HG03460 (cell line): ENCODE results near the gene CD160.
"Not testable (repeated sequence)": the region's sequence is repeated elsewhere in the genome, so short reads cannot be mapped to it uniquely, and the experiment has no call there.

ENCODE experiments used
- ATAC-seq: cut with Tn5 transposase; IDR thresholded peaks from one replicate; pipeline ENCODE4 v1.9.1; 2021; ENCODE audit not compliant: unreplicated experiment

The CD160 gene

GRCh38 chr1:145708063-145708462 is 11.2 kb upstream of the CD160 start:
- ATAC-seq, result no peak

GRCh38 chr1:145710291-145711027 is 8.8 kb upstream of the CD160 start:
- ATAC-seq, result no peak

- no peak for ATAC-seq
These were observed 8.1 kb upstream of the CD160 start for GRCh38 chr1:145711213-145711651.

- ATAC-seq, result no peak
These were observed 4.7 kb upstream of the CD160 start for GRCh38 chr1:145714524-145715111.

- no peak for ATAC-seq
These were observed 2.5 kb upstream of the CD160 start for GRCh38 chr1:145716641-145717345.

GRCh38 chr1:145717833-145718232 is 1.5 kb upstream of the CD160 start:
- no peak for ATAC-seq

GRCh38 chr1:145718465-145718864 is 834 bp upstream of the CD160 start:
- ATAC-seq, result not testable (repeated sequence)

GRCh38 chr1:145720556-145720877 is 1.2 kb downstream of the CD160 start:
- ATAC-seq, result no peak

- ATAC-seq, result no peak
These were observed 1.8 kb downstream of the CD160 start for GRCh38 chr1:145720878-145721671.

- not testable (repeated sequence) for ATAC-seq
These were observed 6.9 kb downstream of the CD160 start for GRCh38 chr1:145726193-145726592.

- ATAC-seq, result no peak
These were observed 9.9 kb downstream of the CD160 start for GRCh38 chr1:145729196-145729595.

GRCh38 chr1:145729666-145730436 is 10.6 kb downstream of the CD160 start:
- no peak for ATAC-seq

- ATAC-seq, result no peak
These were observed 11.2 kb downstream of the CD160 start for GRCh38 chr1:145730467-145730866.

- ATAC-seq, result no peak
These were observed 11.6 kb downstream of the CD160 start for GRCh38 chr1:145730900-145731299.

- ATAC-seq, result no peak
These were observed 16.9 kb downstream of the CD160 start for GRCh38 chr1:145736191-145736590.

GRCh38 chr1:145740269-145740668 is 21.0 kb downstream of the CD160 start:
- ATAC-seq, result no peak

- ATAC-seq, result no peak
These were observed 28.3 kb downstream of the CD160 start for GRCh38 chr1:145747398-145748247.

GRCh38 chr1:145750426-145750825 is 31.1 kb downstream of the CD160 start:
- no peak for ATAC-seq

- no peak for ATAC-seq
These were observed 32.3 kb downstream of the CD160 start for GRCh38 chr1:145751491-145752037.
